Measurements from ENCODE around the gene FRAT1.

GRCh38 chr10:97314671-97315070 is 4.4 kb upstream of the FRAT1 start:
- no peak for TF ChIP-seq REST (IDR thresholded peaks at IDR 0.05; ENCODE audit: insufficient read depth in 1 of 2, low read depth in 2 of 2, low read length in 1 of 2)
- TF ChIP-seq CTCF (IDR thresholded peaks at IDR 0.05): no peak

All from Panc1 (cell line).